ENCODE data around the gene AGBL4. TPM values are rescaled to one million over a fixed set of nuclear protein-coding genes. Genes with fewer than 3 reads are reported as not detected.

The AGBL4 gene
- total RNA-seq, 1 experiment from 2014 or later, result not detected

DNA sequence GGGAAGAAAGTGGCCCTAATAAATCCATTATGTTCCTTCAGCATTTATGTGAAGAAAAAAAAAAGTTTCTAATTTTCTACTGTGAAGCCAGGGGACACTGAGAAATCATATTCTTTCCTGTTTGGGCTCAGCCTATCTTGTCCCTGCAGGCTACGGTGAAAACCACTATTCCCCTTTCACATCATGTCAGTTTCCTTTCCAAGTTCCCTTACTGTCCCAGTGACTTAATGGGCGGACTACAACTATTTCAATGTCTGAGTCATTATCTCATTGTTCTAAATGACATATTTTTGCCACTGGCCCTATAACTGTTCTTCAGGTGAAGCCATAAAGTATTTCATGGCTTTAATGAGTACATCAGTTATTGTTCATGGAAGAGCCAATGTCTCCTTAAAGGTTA, 1175.7 kb downstream of the AGBL4 start:
- no TSS peak for BruUV-seq (replicated peaks)
- ChIA-PET POLR2A (no interaction called here), CTCF (no interaction called here)
- Mint-ChIP-seq H3K27me3 (ENCODE audit: insufficient read depth, unreplicated experiment) (peaks cover 8% of the 10 kb centered on the region), H3K36me3 (ENCODE audit: insufficient read depth, unreplicated experiment) (no peaks in the 10 kb centered on the region), H3K9me3 (ENCODE audit: unreplicated experiment) (no peaks in the 10 kb centered on the region), H3K27ac (ENCODE audit: unreplicated experiment) (no peak overlapping the region), H3K4me3 (ENCODE audit: unreplicated experiment) (no peak overlapping the region), H3K4me1 (ENCODE audit: low read depth, unreplicated experiment) (no peaks in the 10 kb centered on the region)
- Histone ChIP-seq H3K9me3 (no peaks in the 10 kb centered on the region), H3K4me1 (no peaks in the 10 kb centered on the region), H3K27me3 (replicated peaks; ENCODE audit: control insufficient read depth, insufficient read depth, low read length) (no peaks in the 10 kb centered on the region), H3K4me3 (ENCODE audit: low read depth, low read length) (no peak overlapping the region), H3K36me3 (ENCODE audit: control insufficient read depth, insufficient read depth, low read length) (no peaks in the 10 kb centered on the region)
- DNase-seq, result no peak
- intact Hi-C loops (cut with micrococcal nuclease; ENCODE audit: unreplicated experiment), result no loop called here
- TF ChIP-seq, protein P1, sequence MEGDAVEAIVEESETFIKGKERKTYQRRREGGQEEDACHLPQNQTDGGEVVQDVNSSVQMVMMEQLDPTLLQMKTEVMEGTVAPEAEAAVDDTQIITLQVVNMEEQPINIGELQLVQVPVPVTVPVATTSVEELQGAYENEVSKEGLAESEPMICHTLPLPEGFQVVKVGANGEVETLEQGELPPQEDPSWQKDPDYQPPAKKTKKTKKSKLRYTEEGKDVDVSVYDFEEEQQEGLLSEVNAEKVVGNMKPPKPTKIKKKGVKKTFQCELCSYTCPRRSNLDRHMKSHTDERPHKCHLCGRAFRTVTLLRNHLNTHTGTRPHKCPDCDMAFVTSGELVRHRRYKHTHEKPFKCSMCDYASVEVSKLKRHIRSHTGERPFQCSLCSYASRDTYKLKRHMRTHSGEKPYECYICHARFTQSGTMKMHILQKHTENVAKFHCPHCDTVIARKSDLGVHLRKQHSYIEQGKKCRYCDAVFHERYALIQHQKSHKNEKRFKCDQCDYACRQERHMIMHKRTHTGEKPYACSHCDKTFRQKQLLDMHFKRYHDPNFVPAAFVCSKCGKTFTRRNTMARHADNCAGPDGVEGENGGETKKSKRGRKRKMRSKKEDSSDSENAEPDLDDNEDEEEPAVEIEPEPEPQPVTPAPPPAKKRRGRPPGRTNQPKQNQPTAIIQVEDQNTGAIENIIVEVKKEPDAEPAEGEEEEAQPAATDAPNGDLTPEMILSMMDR (IDR thresholded peaks at IDR 0.05; ENCODE audit: insufficient read depth in 1 of 2, low read depth in 1 of 2, low read length in 1 of 2, severe bottlenecking in 1 of 2, unreplicated experiment in 1 of 2), result no peak

DNA sequence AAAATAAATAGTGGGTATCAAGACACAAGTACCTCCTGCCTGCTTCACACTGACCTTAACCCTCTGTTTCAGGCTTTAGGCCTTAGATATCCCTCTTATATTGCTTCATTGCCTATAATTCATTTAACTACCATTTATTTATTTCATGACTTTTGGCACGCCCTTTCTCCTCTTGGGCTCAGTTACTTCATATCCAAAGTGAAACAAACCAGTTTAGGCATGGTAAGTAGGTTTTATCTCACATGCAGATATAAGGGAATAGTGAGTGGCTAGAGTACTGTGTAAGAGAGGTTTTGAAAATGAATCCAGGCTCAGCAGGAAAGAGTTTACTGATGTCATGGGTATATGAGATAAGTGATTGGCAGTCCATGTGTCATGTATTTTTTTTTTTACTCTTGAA, 1177.3 kb downstream of the AGBL4 start:
- no peaks in the 10 kb centered on the region for H3K36me3 Mint-ChIP-seq (ENCODE audit: insufficient read depth, unreplicated experiment)
- H3K4me1 ChIP-seq, result no peaks in the 10 kb centered on the region
- POLR2A ChIA-PET, result no interaction called here
- no peaks in the 10 kb centered on the region for H3K4me1 Mint-ChIP-seq (ENCODE audit: low read depth, unreplicated experiment)
- no peak overlapping the region for H3K4me3 ChIP-seq (ENCODE audit: low read depth, low read length)
- CTCF ChIA-PET, result no interaction called here
- no peaks in the 10 kb centered on the region for H3K9me3 Mint-ChIP-seq (ENCODE audit: unreplicated experiment)
- peaks cover 10% of the 10 kb centered on the region for H3K27me3 Mint-ChIP-seq (ENCODE audit: insufficient read depth, unreplicated experiment)
- no peaks in the 10 kb centered on the region for H3K36me3 ChIP-seq (ENCODE audit: control insufficient read depth, insufficient read depth, low read length)
- H3K4me3 Mint-ChIP-seq (ENCODE audit: unreplicated experiment), result no peak overlapping the region
- intact Hi-C loops (cut with micrococcal nuclease; ENCODE audit: unreplicated experiment), result no loop called here
- BruUV-seq (replicated peaks), result no TSS peak
- TF ChIP-seq, protein P1 (IDR thresholded peaks at IDR 0.05; ENCODE audit: insufficient read depth in 1 of 2, low read depth in 1 of 2, low read length in 1 of 2, severe bottlenecking in 1 of 2, unreplicated experiment in 1 of 2), result no peak
- DNase-seq, result no peak
- no peak overlapping the region for H3K27ac Mint-ChIP-seq (ENCODE audit: unreplicated experiment)
- H3K27me3 ChIP-seq (replicated peaks; ENCODE audit: control insufficient read depth, insufficient read depth, low read length), result no peaks in the 10 kb centered on the region
- H3K9me3 ChIP-seq, result no peaks in the 10 kb centered on the region

DNA sequence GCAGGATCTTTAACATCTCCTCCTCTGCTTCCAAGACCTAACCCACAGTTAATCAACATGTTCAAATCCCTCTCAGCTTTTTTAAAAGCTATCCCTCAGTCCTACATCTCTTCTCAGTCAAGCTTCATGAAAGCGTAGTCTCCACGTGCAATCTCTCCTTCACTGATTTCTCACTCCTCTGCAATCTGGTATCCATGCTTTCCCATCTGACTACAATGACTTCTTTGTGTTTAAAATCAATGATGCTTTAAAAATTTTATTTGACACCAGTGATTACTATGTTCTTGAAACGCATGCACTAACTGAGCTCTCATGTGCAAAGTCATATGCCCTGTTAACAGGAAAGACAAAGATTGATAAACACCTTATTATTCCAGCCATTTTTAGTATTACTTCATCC, 1179.6 kb downstream of the AGBL4 start:
- H3K36me3 ChIP-seq (ENCODE audit: control insufficient read depth, insufficient read depth, low read length), result no peaks in the 10 kb centered on the region
- H3K9me3 ChIP-seq, result no peaks in the 10 kb centered on the region
- TF ChIP-seq, protein P1 (IDR thresholded peaks at IDR 0.05; ENCODE audit: insufficient read depth in 1 of 2, low read depth in 1 of 2, low read length in 1 of 2, severe bottlenecking in 1 of 2, unreplicated experiment in 1 of 2), result no peak
- intact Hi-C loops (cut with micrococcal nuclease; ENCODE audit: unreplicated experiment), result no loop called here
- Mint-ChIP-seq H3K36me3 (ENCODE audit: insufficient read depth, unreplicated experiment) (no peaks in the 10 kb centered on the region), H3K9me3 (ENCODE audit: unreplicated experiment) (no peaks in the 10 kb centered on the region), H3K27ac (ENCODE audit: unreplicated experiment) (no peak overlapping the region), H3K4me3 (ENCODE audit: unreplicated experiment) (no peak overlapping the region), H3K27me3 (ENCODE audit: insufficient read depth, unreplicated experiment) (peaks cover 12% of the 10 kb centered on the region), H3K4me1 (ENCODE audit: low read depth, unreplicated experiment) (no peaks in the 10 kb centered on the region)
- CTCF ChIA-PET, result no interaction called here
- DNase-seq, result no peak
- no TSS peak for BruUV-seq (replicated peaks)
- no peaks in the 10 kb centered on the region for H3K27me3 ChIP-seq (replicated peaks; ENCODE audit: control insufficient read depth, insufficient read depth, low read length)
- H3K4me1 ChIP-seq, result no peaks in the 10 kb centered on the region
- H3K4me3 ChIP-seq (ENCODE audit: low read depth, low read length), result no peak overlapping the region
- POLR2A ChIA-PET, result no interaction called here
